ENCODE data around the gene RPRD1B.

Gene RPRD1B, protein sequence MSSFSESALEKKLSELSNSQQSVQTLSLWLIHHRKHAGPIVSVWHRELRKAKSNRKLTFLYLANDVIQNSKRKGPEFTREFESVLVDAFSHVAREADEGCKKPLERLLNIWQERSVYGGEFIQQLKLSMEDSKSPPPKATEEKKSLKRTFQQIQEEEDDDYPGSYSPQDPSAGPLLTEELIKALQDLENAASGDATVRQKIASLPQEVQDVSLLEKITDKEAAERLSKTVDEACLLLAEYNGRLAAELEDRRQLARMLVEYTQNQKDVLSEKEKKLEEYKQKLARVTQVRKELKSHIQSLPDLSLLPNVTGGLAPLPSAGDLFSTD

DNA sequence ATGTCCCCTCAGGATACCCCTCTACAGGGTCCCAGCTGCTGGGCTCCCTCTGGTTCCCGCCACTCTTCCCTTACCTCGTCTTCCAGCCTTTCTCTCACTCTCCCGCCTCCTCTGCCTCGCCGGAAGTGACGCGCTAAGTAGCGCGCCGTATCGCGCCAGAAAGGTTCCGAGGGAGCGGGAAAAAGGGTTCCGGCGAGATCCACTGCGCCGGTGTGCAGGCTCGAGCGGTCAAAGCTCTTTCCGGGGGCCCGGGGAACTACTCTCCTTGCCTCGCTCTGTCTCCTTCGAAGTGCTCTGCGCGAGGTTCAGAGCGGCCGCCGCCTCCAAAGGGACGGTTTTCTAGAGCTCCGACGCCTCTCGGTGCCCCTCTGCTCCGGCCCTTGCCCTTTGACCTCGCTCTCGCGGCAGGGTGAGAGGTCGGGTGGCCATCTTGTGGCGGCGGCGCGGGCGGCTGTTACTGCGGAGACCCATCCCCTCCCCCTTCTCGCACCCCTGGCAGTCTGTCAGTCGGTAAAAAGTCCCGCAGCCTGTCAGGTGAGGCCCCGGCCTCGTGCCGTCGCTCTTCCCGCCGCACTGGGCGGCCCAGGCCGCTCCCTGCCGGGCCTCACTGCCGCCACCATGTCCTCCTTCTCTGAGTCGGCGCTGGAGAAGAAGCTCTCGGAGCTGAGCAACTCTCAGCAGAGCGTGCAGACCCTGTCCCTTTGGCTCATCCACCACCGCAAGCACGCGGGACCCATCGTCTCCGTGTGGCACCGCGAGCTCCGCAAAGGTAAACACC lies at the start of gene RPRD1B, which contains the start of gene TTI1:
Gene RPRD1B (plus strand): TSS at position 417 of the 778 bp plus-strand sequence. CDS start 202 bp downstream, at position 619.
Gene TTI1 (minus strand): TSS at position 127 of the 778 bp plus-strand sequence. CDS start 19,640 bp downstream, outside the sequence.
- DNase-seq (ENCODE audit: low read depth in 2 of 3, low spot score in 1 of 3): peak; percentile 80 to 83 (median 81)

DNA sequence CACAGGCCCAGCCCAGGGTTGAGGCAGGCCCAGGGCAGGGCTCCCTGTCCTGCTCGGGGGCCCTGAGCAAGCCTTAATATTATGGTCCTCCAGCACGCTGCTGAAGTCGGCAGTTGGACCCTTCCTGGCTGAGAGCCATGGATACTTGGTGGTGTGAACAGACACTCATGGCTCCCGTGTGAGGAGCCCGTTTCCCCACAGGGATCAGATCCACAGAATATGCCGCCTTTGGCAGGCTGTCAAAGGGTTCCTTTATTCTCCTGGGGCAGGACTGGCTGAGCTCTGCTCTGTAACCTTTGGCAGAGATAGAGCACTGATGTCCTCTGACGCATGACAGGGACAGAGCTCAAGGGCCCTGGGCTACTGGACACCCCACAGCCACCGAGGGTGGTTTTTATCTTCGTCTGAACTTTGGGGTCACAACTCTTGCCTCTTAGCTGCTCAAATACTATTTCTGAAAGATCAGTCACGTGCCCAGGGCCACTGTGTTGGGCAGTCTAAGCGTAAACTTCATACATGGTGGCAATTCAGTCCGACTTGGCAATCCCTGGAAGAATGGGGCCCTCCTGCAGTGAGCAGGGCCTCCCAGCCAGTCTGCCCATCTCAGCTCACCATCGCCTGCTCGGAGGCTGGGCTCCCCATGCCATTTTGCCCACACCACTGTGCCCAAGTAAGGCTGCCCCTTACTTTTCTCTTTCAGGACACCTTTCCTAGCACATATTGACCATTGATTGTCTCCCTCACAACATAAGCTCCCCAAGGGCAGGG lies 49.3 kb upstream of the RPRD1B start:
- no peak for DNase-seq (ENCODE audit: low read depth in 2 of 3, low spot score in 1 of 3)

DNA sequence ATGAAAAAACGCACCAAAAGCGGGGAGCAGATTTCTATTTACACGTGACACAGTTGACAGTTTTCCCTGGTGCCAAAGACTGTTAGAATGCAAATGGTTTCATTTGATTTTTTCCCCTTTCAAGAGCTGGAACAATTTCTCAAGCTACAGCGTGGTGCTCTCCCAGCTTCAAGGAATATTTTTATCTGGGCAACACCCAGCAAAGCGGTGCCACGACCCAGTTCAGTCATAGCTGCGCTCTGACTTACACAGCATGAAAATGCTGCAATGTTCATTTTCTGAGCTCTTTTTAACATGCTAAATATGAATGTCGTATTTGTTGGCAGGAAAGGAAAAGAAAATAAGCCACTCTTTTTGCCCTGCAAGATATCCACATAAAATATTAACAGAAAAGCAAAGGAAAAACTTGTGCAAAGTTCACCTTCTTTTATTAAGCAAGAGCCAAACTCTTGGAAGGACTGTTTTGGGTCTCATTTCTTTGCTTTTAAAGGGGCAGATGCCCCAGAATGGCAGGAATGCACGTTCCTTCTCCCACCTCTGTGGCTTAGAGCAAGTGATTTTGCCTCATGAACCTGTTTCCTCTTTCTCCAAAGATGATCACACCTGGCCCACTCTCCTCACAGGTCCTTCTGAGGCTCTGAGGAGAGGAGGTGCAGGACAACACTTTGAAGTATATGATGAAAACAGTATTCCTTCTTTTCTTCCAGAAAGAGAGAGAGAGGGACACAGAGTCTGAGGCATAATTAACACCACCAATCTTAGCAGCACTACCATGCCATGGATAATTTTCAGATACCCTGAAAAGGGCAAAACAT lies 47.3 kb upstream of the RPRD1B start:
- no peak for DNase-seq (ENCODE audit: low read depth in 2 of 3, low spot score in 1 of 3)

DNA sequence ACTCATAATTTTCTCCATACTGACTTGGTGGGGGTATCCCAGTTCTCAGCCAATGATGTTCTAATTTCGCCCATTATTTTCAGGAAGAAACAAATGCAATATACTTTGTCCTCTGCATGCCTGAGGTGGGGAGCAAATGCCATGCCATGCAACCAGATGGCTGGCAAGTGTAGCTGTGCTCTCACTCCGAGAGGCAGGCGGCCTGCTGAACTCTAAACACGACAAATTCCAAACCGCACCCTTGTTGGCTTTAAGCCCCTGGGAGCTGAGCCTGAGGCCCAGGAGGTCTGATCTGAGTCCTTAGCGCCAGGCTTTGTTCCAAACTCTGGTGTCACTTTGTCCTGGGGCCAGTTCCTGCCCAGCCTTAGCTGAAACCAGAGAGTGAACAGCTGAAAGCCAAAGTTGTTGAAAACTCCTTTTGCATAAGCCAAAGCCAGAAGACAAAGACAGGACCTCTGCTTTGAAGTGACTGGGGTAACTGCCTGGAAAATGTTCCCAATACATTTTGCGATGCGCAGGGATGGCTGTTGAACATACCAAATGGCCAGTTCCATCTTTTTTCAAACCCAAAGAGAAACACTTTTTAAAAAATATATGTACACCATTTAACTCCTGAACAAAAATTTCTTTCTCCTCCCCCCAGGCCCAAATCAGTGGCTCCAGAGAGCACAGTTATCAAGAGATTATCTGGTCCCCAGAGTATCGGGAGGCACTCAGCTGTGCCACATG lies 46.5 kb upstream of the RPRD1B start:
- DNase-seq (ENCODE audit: low read depth in 2 of 3, low spot score in 1 of 3): no peak

DNA sequence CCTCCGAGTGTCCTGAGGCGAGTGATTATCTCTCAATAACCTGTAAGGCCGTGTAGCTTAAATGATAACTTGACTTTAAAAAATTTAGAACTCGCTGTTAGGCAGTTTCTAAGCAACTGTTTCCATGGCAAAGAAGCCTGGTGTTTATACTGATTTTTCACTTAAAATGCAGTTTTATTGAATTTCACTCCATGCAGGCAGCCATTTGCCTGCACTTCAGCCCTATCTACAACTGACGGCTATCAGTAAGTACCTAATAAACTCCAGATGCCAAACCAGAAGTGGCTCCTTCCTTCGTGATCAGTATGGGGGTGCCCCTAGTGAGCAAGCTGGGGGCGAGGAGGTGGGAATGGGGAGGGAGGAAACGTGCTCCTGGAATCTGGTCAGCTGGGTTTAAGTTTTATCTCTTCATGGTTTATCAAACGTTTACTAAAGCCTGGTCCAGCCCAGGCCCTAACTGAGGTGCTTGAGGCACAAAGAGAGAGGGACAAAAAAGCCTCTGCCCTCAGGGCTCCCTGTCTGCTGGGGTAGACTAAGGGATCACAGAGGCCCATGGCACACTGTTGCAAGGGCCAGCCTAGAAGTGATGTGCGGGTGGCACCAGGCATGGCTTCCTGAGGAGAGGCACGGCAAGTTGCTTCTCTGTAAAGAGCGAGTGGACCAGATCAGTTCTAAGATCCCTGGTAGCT lies 45.8 kb upstream of the RPRD1B start:
- DNase-seq (ENCODE audit: low read depth in 2 of 3, low spot score in 1 of 3): no peak

DNA sequence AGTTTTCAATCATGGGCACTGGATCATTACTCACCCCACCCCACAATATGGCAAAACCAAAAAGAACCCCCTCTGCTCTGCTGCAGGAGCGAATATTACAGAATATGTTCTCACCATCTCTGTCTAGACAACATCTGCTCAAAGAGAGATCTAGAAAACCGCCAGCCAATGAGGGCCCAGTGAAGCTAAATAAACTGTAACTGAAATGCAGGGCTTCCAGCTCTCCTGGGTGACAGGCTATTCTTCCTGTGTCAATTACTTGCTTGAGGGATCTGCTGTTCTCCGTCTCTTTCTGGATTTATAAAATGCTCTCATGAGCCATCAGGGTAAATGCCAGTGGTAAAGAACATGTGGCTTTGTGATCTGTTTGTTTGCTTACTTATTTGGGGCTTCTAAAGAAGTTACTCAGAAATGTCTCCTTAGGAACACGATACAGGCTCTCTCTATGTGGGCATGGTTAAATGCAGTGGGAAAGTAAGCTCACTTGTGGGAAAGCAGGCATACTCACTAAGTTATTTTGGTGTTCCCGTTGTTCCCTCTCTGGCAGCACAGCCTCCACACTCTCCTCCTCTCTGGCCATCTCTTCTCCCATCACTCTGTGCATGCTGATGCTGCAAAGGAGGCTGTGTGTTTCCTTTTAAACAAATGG lies 45.1 kb upstream of the RPRD1B start:
- no peak for DNase-seq (ENCODE audit: low read depth in 2 of 3, low spot score in 1 of 3)

DNA sequence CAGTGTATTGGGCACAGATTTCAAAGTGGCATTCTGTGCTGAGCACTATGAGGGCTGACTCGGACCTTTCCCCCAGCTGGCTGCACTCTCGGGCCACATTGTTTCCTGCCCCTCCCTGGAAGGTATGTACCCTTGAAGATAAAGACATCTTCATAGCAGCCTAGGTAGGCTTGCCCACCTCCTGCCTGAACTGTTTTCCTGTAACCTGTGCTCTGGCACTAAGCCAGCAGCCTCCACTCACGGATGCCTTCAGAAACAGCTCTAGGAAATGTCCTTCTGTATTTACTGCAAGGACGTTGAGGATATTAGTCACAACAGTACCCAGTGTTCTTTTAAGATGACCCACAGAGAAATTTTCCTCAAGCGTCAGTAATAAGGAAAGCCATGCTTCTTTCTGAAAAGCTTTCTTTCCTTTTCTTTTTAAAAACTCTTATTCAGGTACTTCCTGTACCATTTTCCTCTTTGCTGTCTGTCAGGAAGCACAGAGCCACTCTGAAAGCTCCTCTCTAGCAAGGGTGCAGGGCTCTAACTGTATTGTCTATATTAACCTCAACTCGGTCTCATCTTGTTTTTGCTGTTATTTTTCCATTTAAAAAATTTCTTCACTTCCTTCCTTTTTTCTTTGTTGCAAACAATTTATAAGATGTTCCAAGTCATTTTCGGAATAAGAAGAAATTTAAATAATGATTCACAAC lies 43.8 kb upstream of the RPRD1B start:
- no peak for DNase-seq (ENCODE audit: low read depth in 2 of 3, low spot score in 1 of 3)

DNA sequence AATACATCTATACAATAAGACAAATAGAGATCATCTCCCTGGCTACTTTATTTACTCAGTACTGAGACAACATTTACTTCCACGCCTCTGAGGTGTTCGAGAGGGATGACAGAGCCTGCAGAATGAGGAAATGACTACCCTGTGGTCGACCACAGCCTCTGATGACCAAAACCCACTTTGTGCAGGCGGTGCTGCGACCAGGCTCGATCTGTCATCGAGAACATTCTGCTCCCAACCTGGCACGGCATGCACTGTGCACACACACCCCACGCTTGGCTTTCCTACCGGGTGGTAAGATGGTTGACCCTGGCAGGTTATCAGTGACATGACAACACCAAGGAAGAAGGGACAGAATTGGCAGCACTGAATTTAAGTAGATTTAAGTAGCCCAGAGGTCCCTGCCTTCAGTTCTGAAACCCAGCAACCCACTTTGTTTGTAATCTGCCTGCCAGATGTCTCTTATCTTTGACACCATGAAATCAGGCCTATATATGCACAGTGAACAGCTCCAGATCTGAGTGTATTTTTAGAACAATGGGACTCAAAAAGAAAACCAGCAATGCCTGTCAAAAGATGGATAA lies 42.9 kb upstream of the RPRD1B start:
- DNase-seq (ENCODE audit: low read depth in 2 of 3, low spot score in 1 of 3): peak; percentile 30 to 50 (median 50)

DNA sequence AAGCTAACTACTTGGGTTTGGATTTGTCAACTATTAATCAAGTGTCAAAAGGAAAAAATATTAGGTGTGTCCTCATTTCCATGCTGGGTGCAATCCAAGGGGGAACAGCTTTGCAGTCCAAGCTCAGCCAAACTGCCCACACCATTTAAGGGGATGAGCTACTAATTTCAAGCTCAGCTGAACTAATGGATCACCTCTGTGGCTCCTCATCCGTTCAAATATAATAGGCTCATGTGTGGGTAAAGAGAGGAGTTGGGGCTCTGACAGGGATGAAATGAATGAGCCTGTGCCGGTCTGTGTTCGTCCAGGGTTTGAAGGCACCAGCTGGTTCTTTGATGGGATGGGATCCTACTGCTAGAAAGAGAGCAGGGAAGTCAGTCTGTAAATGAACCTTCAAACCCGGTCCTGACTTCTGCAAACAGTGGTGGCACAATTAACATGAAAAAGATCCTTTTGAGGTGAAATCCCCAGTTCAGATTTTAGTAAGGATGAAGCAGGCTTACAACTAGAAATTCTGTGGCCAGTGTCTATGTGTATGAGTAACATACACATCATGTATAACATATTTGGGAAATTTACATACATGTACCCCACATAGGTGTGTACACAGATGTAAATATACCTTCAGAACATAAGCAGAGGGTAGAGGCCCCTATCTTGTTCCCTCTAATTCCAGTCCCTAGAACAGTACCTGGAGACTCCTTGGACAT lies 42.2 kb upstream of the RPRD1B start:
- no peak for DNase-seq (ENCODE audit: low read depth in 2 of 3, low spot score in 1 of 3)

DNA sequence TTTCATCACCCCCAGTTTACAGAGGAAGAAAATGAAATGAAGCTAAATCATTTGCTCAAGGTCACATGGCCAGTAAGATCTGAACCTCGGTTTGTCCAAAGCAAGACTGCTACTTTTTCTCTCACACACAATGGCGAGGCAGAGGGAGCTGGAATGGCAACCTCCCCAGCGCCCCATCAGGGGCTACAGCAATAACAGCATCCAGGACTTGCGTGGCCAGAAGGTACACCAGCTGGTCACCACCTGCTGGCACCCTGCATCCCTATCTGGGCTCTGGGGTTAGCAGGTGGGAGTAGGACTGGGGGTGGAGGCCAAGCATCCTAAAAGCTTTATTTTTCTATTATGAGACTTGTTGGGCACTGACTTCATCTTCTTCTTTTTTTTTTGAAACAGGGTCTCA lies 41.6 kb upstream of the RPRD1B start:
- no peak for DNase-seq (ENCODE audit: low read depth in 2 of 3, low spot score in 1 of 3)

DNA sequence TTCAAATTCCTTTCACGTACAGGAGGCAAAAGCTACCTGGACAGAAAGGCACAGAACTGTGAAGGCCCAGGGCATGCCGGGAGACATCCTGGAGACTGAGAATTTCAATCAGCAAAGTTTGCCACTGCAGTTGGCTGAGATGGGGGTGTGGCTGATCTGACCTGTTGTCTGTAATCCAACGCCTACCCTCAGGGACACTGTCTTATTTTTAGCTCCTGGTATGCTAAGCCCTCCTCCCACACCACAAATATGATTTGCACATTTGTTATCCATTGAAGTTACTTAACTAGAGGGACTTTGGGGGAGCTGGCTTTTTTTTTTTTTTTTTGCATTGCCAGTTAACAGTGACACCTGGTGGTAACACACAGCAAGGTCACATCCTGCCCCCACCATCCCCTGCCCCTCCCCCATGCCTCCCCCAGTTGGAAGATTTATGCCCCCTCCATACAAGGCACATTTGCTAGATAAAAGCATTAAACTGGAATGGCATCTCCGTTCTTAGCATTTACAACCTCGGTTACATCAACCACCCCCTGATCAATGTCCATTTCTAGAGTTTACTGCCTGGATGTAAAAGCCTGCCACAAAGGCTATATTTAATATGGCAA lies 40.6 kb upstream of the RPRD1B start:
- DNase-seq (ENCODE audit: low read depth in 2 of 3, low spot score in 1 of 3): no peak

DNA sequence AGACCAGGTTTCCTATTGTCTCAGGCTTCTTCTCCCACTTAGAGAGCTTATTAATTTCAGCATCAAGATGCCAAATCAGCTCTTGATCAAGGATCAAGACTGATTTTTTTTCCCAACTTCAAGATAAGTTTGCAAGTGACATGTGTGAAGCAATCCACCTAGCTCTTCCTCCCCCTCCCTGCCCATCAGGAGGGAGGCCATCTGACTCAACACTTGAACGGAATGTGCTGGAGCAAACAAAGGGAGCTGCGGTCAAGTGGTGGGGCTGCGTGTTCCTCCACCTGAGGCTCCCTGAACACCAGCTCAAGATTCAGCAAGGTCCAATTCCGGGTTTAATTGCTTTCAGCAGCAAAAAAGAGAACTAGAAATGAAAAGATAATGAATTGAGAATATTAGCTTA lies 39.0 kb upstream of the RPRD1B start:
- no peak for DNase-seq (ENCODE audit: low read depth in 2 of 3, low spot score in 1 of 3)

DNA sequence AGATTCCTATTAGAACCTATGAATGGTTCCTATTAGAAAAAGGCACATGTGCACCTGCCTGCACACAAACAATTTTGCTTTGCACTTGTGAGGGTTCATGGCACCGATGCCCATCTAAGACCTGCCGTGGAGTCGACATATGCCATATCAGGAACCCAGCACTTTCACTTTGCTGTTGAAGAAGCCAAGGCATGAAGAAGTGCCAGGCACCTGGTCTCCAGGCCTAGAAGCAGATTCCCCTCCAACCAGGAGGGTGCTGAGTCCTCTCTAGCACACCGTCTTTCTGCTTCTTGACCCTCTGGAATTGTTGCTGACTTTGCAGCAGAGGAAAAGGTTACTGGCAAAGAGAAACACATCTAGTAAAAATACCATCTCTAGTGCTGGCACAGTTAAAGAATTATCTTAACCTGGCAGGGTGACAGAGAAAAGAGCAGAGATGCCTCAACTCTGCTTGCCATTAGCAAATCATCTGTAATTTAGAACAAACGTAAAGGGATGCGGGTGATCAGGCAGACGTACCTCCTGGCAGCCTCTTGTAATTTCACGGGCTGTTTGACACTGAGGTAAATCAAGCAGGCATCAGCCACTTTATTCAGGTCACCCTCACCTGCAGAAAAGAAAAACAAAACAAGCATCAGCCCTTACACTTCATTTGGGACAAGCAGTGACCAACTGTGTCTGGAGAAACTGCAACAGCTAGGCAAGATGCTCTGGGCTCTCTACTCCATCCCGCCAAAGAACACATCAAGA lies 37.5 kb upstream of the RPRD1B start:
- no peak for DNase-seq (ENCODE audit: low read depth in 2 of 3, low spot score in 1 of 3)

DNA sequence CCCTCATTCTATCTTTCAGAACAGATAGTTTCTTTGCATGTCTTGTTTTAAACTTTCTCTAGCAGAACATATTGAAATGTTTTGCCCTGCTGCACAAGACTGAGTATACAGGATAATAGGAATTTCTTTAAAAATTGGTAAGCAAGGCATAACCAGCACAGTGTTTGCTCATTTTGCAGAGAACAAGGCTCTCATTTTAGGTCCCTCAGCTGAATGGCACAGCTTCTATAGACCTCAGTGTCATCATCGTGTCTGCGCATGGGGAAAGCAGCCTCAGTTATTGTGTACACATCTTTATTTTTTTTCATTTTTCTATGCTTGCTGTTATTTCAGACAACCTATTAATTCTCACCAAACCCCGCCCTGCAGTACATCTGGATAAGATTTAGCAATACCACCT lies 36.0 kb upstream of the RPRD1B start:
- no peak for DNase-seq (ENCODE audit: low read depth in 2 of 3, low spot score in 1 of 3)

DNA sequence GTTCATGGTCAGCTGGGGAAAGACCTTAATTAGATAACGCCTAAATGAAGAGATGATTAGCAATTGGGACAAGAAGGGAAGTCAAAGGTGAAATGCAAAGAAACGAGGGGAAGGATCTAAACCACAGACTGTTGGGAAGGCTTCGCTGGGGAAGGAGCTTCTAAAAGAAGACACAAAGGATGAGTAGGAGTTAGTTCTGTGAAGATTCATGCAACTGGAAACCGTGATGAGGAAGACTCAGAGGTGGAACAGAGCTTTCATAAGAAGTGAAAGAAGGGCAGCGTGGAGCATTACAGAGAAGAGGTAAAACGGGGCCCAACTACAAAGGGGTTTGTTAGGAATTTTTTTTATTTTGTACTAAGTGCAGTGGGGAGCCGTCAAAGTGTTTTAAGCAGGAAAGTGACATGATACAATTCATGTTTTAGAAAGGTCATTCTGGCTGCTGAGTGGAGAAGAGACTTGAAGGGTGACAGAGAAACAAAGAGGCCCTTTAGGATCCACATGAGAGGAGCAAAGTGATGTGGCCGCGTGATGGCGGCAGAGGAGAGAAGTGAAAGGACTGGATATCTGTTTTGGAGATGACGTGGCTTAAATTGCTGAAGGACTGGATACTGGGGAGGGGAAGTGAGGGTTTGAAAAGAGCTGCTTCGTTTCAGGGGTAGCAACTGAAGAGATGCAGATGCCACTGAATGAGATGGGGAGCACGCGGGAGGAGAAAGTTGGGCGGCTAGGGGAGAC lies 33.9 kb upstream of the RPRD1B start:
- DNase-seq (ENCODE audit: low read depth in 2 of 3, low spot score in 1 of 3): no peak

DNA sequence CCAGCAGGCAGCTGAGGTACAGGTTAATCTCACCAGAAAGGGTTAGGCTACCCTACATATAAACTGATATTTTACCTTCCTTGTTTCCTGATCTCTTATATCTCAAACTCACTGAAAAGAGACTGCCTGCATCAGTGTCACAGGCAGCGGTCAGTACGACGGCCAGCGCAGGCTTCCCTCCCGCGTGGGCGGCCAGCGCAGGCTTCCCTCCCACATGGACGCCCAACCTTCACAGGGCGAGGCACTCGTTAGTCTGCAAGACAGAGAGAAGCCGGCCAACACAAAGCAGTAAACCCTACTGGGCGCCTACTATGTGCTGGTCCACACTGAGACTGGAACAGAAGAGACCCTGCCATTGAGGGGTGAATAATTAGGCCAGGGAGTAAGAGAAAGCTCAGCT lies 33.3 kb upstream of the RPRD1B start:
- no peak for DNase-seq (ENCODE audit: low read depth in 2 of 3, low spot score in 1 of 3)
